ENCODE measurements around the gene MAGEC3.
"Not testable (repeated sequence)": the region's sequence is repeated elsewhere in the genome, so short reads cannot be mapped to it uniquely, and the experiment has no call there.

Gene MAGEC3, protein sequence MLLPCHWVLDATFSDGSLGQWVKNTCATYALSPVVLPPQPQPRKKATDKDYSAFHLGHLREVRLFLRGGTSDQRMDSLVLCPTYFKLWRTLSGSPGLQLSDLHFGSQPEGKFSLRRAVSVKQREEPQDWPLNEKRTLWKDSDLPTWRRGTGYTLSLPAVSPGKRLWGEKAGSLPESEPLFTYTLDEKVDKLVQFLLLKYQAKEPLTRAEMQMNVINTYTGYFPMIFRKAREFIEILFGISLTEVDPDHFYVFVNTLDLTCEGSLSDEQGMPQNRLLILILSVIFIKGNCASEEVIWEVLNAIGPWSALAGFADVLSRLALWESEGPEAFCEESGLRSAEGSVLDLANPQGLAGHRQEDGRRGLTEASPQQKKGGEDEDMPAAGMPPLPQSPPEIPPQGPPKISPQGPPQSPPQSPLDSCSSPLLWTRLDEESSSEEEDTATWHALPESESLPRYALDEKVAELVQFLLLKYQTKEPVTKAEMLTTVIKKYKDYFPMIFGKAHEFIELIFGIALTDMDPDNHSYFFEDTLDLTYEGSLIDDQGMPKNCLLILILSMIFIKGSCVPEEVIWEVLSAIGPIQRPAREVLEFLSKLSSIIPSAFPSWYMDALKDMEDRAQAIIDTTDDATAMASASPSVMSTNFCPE

DNA sequence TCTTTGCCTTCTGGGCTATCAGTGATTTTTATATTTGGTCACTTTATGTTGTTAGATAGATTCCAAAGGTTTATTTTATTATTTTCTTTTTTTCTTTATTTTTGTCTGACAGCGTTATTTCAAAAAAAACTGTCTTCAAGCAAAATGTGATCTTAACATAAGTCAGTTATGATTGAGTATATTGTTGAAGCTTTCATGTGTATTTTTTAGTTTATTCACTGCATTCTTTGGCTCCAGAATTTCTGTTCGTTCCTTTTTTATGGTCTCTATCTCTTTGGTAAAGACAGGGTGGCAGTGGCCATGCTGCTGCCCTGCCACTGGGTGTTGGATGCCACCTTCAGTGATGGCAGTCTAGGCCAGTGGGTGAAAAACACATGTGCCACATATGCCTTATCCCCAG, at the start of gene MAGEC3:
Gene MAGEC3, plus strand, starts transcription at position 301 of the 400 bp plus-strand sequence. Its CDS starts 0 bp downstream, at position 301.
- DNase-seq = no peak

DNA sequence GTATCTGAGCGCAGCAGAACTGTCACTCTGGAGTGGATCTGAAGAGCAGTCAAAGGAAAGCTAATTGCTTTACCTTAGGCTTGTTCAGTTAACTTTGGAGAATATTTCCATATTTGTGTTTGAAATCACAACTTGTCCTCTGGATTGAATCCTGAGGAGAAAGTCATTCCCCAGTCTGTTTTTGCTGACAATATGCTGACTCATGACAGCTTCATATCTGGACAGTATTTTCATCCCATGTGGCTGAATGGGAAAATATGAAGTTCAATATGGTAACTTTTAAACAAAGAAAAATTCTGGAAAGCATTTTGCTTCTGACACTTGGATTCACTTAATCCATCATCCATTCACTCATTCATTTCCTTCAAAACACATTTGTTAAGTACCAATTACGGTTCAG, 46.3 kb upstream of the MAGEC3 start:
- DNase-seq = no peak

DNA sequence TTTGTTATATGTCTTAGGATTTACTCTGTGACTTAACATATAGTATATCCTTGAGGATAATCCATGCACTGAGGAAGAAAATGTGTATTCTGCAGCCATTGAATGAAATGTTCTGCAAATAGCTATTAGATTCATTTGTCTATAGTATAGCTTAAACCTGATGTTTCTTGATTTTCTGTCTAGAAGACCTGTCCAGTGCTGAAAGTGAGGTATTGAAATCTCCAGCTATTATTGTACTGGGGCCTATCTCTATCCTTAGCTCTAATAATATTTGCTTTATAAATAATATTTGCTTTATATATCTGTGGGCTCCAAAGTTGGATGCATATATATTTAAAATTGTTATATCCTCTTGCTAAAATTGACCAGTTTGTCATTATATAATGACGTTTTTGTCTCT, 26.7 kb upstream of the MAGEC3 start:
- no peak for DNase-seq

DNA sequence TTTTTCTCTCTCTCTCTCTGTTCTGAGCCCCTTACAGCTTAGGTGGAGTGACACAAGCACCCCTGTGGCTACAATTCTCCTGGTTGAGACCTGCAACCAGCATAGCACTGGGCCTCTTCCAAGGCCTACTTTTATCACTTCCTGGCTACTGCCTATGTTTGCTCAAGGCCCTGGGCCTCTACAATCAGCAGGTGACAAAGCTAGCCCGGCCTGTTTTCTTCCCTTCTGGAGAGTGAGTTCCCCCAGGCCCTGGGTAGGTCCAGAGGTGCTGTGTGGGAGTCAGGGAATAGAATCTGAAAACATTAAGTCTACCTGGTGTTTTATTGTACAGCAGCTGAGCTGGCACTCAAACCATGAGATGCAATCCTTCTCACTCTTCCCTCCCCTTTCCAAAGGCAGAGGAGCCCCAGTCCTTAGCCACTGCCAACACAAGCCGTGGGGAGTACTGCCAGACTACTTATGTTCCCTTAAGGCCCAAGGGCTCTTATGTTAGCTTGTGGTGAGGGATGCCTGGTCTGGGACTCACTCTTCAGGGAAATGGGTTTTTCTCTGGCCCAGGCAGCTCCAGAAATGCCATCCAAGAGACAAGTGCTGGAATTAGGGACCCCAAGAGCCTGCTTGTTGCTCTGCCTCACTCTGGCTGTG, 23.8 kb upstream of the MAGEC3 start:
- DNase-seq = no peak

DNA sequence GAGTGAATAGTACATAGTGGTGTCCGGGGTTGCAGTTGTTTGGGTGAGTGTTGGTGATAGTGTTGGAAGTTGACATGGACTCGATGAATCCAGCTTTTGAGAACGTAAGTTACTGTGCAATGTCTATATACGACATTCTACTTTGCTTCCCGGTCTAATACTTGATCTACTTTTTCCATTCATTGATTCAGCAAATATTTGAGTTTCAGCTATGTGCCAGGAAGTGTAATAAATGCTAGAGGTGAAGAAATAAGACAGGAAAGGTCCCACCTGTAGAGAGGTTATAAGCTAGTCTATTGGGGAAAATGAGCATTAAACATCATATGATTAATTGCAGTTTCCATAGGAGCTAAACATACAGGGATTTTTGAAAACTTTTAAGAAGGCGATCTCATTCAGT, 22.2 kb upstream of the MAGEC3 start:
- DNase-seq = no peak

DNA sequence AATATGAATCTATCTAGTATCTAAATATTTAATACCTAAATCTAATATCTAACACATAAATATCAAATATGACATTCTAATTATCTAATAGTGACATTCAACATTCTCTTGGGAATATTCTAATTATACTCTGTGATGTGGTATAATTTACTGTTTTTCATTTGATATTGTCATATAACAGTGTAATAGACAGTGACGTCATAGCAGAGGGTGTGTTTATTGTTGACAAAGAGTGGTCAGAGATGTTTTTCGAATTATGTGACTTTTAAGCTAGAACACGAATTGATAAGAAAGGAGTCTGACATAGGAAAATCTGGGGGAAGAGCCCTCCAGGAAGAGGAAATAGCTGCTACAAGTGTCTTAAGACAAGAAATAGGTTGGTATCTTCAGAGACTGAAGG, 5.9 kb upstream of the MAGEC3 start:
- DNase-seq = no peak

DNA sequence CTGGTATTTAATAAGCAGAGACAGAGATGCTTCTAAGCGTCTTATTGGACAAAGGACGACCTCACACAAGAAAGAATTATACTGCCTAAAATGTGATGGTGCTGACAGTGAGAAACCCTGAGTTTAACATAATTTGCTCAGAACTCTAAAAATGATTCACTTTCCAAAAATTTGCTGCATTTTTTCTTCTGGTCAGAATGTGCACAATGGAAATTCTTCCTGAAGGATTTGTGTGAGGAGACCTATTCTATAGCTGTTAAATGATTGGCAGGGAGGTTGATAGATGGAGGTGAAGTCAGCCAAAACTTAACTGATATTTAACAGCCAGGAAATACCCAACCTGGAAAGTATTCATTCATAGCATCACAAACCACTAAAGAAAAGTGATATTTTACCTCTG, 1.7 kb downstream of the MAGEC3 start:
- DNase-seq = no peak

DNA sequence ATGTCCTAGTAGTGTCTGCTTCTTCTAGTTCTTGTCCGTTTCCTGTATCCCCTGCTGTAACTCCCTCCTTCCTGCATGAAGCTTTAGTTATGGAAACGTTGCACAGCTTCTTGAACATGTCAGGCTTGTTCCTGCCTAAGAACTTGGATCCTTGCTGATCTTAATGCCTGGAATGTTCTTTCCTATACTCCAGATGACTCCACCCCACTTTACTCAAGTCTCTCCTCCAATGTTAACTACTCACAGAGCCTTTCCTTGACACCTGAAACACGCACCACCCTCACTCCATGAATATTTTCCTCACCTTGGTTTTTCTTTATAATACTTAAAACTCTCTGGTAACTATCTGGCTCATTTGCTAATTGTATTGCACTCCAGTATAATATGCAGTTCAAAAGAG, 19.4 kb downstream of the MAGEC3 start:
- DNase-seq = no peak

DNA sequence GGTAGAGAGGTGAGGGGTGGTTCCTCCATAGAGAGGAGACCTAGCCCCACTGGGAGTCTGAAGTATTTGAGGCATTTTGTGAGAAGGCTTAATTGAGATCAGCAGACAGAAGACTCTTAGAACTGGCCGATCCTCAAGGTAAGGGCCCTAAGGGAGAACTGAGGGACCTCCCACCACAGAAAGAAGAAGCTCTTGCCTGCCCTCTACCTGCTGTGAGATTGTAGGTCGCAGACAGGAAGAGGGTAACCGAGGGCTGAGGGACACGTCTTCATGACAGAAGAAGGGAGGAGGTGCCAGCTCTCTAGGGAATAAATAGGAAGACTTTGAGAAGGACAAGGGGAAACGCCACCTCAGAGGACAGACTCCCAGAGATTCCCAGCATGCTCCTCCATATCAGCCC, 41.5 kb downstream of the MAGEC3 start:
- DNase-seq = no peak

DNA sequence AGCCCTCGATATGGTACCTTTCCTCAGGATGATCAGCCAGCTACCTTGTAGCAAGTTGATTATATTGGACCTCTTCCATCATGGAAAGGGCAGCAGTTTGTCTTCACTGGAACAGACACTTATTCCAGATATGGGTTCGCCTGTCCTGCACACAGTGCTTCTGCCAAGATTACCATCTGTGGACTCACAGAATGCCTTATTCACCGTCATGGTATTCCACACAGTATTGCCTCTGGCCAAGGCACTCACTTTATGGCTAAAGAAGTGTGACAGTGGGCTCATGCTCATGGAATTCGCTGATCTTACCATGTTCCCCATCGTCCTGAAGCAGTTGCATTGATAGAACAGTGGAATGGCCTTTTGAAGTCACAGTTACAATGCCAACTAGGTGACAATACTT, 50.7 kb downstream of the MAGEC3 start:
- not testable (repeated sequence) for DNase-seq

DNA sequence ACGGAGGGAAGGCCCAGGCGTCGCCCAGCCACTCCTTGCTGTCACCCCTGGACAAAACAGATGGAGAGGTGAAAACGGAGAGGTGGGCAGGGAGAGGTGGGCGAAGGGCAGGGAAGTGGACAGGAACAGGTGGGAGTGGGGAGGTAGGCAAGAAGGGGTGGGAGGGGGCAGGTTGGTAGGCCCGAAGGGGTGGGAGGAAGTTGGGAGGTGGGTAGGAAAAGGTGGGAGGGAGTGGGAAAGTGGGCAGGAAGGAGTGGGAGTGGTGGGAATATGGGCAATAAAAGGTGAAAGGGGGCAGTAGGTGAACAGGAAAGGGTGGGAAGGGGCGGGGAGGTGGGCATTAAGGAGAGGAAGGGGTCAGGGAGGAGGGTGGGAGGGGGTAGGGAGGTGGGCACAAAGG, 56.6 kb downstream of the MAGEC3 start:
- DNase-seq = no peak

DNA sequence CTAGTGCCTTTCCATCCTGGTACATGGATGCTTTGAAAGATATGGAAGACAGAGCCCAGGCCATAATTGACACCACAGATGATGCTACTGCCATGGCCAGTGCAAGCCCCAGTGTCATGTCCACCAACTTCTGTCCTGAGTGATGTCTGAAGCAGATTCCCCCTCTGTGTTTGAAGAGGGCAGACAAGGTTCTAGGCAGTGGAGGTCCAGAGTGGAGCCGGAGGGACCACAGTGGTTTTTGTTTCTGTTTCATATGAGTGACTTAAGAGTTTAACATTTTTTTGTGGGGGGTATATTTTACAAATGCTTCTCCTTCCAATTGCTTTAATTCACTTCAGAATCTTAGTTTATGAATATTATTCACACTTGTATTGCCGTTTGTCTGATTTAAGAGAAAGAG, 59.6 kb downstream of the MAGEC3 start:
- DNase-seq = no peak

DNA sequence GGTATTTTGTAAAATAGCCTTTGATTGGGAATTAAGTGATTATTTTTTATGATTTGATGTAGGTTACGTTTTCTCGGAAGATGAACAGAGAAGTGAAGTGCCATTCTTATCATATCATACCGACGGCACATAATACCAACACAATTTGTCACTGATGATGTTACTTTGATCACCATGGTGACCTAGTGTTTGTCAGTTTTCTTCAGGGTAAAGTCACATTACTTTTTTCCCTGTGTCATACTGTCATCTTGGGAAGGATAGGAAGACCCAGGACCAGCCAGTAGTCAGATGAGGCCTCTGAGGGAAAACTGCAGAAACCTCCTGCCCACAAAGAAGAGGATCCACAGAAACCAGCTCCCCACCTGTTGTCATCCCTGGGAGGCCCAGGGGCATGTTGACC, 64.2 kb downstream of the MAGEC3 start:
- DNase-seq = no peak

DNA sequence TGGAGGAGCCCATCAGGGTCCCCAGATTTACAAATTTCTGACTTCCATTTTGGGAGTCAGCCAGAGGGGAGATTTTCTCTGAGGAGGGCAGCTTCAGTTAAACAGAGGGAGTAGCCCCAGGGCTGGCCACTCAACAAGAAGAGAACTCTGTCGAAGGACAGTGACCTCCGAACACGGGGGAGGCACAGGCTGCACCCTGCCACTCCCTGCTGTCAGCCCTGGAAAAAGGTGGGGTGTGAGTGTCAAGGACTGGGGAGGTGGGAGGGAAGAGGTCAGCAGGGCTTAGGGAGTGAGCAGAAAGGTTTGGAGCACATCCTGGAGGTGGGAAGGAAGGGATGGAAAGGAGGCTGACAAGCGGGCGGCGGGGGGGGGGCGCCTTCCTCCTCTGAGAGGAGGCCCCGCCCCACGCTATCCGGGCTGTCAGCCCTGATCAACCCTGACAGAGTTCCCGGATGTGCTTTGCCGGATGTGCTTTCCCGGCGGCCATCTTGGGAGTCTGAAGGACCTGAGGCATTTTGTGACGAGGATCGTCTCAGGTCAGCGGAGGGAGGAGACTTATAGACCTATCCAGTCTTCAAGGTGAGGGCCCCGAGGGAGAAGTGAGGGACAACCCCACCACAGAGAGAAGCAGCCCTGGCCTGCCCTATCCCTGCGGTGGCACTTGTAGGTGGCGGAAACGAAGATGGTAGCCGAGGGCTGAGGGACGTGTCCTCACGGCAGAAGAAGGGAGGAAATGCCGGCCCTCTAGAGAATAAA, 65.5 kb downstream of the MAGEC3 start, which contains the start of gene MAGEC1:
Gene MAGEC1, plus strand, starts transcription at position 495 of the 756 bp plus-strand sequence. CDS start 1,179 bp downstream, outside the sequence.
- no peak for DNase-seq

DNA sequence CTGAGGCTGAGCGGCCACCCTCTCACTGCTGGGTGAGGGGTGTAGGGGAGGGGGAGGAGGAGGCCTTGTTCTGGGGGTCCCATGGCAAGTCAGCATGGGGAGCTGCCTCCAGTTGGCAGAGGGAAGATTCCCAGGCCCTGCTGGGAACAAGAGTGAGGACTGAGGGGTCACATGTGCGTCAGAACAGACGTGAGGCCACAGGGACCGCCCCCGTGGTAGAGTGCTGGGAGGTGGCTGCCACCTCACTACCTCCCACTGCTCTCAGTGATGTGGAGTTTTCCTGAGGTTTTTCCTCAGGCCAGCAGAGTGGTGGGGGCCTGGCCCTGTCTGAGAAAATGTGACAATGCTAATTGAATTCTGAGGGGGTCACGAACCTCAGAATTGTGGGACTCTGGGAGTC, 66.1 kb downstream of the MAGEC3 start:
- no peak for DNase-seq

DNA sequence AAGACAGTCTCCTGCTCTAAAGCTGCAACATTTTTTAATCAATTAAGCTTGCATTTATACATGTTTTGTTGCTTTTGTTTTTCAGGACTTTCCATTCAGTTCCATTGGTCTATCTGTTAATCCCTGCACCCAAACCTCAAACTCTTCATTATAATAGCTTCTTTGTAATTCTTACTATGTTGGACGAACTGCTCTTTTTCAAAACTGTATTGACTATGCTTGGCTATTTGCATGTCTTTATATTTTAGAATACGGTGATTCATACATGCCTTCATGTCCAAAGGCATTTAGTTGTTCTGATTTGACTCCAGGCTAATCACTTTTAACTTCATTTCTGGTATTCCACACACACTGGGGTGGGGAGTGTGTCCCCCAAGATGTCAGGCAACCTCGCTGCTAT, 79.7 kb downstream of the MAGEC3 start:
- DNase-seq = no peak

DNA sequence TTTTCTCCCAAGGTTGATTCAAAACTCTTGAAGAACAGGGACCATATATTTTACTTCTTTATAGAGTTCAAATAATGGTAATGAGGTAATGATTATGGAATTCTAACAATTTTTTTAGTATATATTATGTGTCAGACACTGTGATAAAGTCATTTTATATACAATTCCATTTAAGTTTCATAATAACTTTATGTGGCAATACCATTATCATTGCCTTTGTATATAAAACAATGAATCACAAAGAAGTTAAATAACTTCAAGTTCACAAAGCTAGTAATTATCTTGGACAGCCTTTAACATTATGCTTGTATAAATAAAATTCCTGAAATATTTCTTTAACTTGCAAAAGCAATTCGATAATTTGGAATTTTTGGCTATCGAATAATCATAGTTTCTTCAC, 86.2 kb downstream of the MAGEC3 start:
- no peak for DNase-seq

DNA sequence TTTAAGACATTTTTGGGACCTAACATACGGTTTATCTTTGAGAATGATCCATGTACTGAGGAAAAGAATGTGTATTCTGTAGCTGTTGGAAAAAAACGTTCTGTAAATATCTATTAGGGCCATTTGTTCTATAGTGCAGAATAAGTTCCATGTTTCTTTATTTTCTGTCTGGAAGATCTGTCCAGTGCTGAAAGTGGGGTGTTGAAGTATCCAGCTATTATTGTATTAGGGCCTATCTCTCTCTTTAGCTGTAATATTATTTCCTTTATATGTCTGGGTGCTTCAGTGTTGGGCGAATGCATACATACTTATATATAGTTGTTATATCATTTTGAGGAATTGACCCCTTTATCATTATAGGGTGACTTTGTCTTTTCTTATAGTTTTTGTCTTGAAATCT, 90.3 kb downstream of the MAGEC3 start:
- DNase-seq = no peak

DNA sequence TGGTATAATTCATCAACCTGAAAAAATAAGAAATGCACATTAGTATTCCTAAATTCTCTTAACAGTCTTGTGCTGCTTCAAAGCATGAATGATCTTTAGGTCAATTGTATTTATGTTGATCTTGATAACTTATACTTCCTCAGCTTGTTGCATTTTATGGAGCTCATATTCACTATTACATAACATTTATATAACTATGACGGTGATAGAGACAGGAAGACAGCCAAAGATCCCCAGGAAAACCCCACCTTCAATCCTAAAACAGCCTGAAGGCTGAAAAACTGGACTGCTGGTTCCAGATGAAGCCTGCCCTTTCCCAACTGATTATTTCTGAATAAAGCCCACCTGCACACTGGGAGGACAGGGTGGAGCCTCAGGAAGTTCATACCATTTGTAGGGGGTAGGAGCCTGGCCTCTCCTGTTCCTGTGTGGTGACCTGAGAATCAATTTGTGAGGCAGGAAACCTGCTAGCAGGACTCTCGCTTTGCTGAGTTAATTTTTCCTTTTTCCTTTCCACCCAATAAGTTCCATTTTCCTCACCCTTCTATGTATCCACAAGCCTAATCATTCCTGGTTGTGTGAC, 96.0 kb downstream of the MAGEC3 start:
- DNase-seq = no peak

DNA sequence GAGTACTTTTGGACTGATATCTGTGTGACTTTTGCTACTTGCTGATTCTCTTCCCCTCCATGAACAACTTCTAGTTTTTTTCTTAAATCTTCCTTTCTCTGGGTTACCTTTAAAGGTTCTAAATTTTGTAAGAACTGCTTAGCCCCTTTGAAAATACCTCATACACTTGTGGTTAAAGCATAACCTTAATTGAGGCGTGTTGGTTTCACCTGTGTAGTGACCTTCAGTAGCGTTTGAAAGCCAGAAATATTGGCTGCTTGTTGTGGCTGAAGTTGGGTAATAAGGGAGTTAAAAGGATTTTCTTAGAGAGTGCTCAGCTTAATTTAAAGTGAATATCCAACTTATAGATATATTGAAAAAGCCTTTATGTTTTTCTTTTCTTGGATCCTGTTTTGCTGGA, 97.5 kb downstream of the MAGEC3 start:
- DNase-seq = no peak

DNA sequence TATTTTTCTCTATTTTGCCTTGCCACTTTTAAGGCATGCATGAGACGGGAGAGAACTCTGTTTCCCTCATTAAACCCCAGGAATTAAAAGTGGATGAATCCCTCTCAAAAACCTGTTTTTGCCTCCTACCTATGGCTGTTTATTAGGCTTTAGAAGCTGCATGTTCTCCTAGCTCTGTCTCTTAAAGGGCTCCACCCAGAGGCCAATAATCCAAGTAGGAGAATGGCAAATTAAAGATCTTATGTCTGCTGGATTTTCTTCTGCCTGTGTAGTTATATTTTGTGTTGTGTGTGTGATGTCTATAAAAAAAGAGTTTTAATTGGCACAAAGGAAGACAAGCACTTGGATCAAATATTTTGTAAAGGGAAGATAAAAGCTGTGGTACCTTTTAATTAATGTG, 98.0 kb downstream of the MAGEC3 start:
- DNase-seq = no peak

DNA sequence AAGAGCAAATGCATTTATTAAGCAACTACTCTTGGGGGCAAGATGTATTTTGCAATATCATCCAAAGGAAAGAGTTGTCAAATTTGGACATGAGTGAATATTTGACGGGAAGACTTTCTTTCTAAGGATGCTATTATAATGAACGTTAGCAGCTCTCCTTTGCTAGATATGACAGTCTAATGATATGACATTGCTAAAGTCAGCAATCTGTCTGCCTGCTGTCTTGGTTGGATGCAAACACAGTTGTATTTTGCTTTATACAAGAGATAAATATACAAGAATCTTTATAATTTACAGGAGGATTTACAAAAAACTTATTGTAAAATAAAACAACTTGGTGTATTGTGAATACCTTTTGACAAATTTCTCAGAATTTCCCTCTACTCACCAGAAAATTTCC, 103.1 kb downstream of the MAGEC3 start:
- DNase-seq = no peak

DNA sequence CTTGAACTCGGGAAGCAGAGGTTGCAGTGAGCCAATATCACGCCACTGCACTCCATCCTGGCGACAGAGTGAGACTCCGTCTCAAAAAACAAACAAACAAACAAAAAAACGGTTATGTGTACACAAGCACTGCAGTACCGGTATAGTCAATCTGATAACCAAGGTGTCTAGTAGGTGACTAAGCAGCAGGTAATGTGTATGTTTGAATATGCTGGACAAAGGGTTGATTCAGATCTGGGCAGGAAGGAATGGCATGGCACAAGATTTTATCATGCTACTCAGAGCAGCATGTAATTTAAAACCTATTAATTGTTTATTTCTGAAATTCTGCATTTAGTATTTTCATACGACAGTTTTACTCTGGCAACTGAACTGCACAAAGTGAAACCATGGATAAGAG, 107.3 kb downstream of the MAGEC3 start:
- no peak for DNase-seq

Data from activated CD4-positive, CD25-positive, alpha-beta regulatory T cell treated with anti-CD3 and anti-CD28 coated beads, Interleukin-2, amount 50 U/mL, for 72 hours (primary cell).